Small intestine (tissue), 7 donors: Measurements from ENCODE around the gene WDR46. TPM values are rescaled to one million over a fixed set of nuclear protein-coding genes. Genes with fewer than 3 reads are reported as not detected.

Experiments
- DNase-seq, 2 donors: peaks; one replicate each; pipeline versions ENCODE4 v3.0.0 to v3.0.0-alpha.2; 2013
- FAIRE-seq: peaks from 2 replicates; lab custom pipeline; 2012; peaks lifted over from hg19 to GRCh38; lab: Jason Lieb, UNC
- H3K27ac ChIP-seq, 3 donors: one replicate each; pipeline ENCODE4 v1.5.1; 2013; ENCODE audit warnings: low read length in 2 of 3, mild to moderate bottlenecking in 2 of 3, control low read depth in 1 of 3, inconsistent platforms in 1 of 3, low read depth in 1 of 3, moderate library complexity in 1 of 3
- H3K27me3 ChIP-seq, 3 donors: one replicate each; pipeline ENCODE4 v1.6.1; 2013; ENCODE audit warnings: low read length in 3 of 3, inconsistent platforms in 1 of 3; ENCODE audit not compliant: control insufficient read depth in 3 of 3, insufficient read depth in 3 of 3
- H3K36me3 ChIP-seq, 3 donors: one replicate each; pipeline ENCODE4 v1.6.1; 2013; ENCODE audit warnings: low read length in 3 of 3, inconsistent platforms in 1 of 3, low read depth in 1 of 3, mild to moderate bottlenecking in 1 of 3, moderate library complexity in 1 of 3; ENCODE audit not compliant: control insufficient read depth in 3 of 3, insufficient read depth in 2 of 3
- H3K4me1 ChIP-seq, 3 donors: one replicate each; pipeline ENCODE4 v1.6.1; 2013; ENCODE audit warnings: low read length in 2 of 3, inconsistent platforms in 1 of 3, low read depth in 1 of 3, mild to moderate bottlenecking in 1 of 3, moderate library complexity in 1 of 3; ENCODE audit not compliant: control insufficient read depth in 3 of 3, insufficient read depth in 2 of 3
- H3K4me3 ChIP-seq, 3 donors: one replicate each; pipeline ENCODE4 v1.5.1; 2013; ENCODE audit warnings: low read length in 3 of 3, control low read depth in 1 of 3, inconsistent platforms in 1 of 3, low read depth in 1 of 3, mild to moderate bottlenecking in 1 of 3, moderate library complexity in 1 of 3
- H3K9me3 ChIP-seq, 2 donors: one replicate each; pipeline ENCODE4 v1.6.1; 2013; ENCODE audit warnings: low read depth in 1 of 2, low read length in 1 of 2; ENCODE audit not compliant: control insufficient read depth in 2 of 2, insufficient read depth in 1 of 2
- WGBS, 3 donors: extraction: QIAGEN DNeasy Blood & Tissue Kit; methylation state at CpG; one replicate each; pipeline ENCODE4 v1.1.7; 2013; 5-methylcytosine and 5-hydroxymethylcytosine counted together
- polyA plus RNA-seq, 4 donors: library from polyadenylated mRNA; stranded (reverse) in 3 of 4; unstranded in 1 of 4; fragments of 200-250 nt in 3 of 4; fragments of 120-200 nt in 1 of 4; gene quantifications; one replicate each; pipeline versions ENCODE4 v1.2.1 to v1.2.3, GENCODE V29; 2013
- donor health status: healthy with polysubstance abuse.
- donor health status: control.
- donor health status: control.
- donor health status: Bipolar disorder and iron deficiency.
- donor health status: healthy.

WDR46 gene
- polyA plus RNA-seq, 4 donors, result 39.4 to 60.5 (median 43.5) TPM

DNA sequence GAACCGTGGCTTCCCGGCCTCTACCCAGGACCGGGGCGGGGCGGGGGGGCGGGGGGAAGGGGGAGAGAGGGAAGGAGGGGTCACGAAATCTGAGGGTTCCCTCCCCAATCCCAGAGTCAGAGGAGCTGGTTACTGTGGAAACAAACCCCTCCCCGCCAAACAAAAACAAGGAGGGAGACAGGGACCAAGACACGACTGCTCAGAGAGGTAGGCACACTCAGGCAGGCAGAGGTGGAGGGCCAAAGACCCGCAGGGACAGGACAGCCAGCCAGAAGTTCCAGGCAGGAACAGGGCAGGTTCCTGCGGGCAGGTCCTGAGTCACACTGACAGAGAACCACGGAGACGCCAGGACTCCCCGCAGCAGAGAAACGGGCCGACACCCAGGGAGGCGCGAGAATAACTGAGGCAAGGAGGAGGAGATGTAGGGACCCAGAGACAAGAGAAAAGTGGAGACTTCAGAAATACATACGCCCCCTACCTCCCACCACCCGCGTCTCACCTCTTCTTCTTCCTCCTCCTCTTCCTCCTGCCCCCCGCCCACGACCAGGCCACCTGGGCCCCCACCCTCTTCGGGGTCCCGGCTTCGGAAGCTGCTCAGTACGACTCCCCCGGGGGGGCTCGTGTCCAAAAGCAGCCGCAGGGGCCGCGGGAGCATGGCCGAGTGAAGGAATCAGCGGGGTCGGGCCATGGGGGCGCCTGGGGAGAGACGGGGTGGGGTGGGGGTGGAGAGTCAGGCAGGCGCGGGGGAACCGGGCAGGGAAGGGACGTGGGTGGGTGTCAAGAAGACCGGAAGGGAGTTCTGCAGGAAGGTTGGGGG is 9.1 kb upstream of the WDR46 start:
- Histone ChIP-seq H3K27me3 (no peaks in the 10 kb centered on the region), H3K36me3 (peaks cover 0 to 54% (median 5%) of the 10 kb centered on the region in 3 donors), H3K27ac (peak overlapping the region; percentile 95 to 99 (median 98)), H3K4me3 (peak overlapping the region; percentile 72 to 92 (median 73)), H3K9me3 (no peaks in the 10 kb centered on the region), H3K4me1 (peaks cover 0 to 9% (median 0%) of the 10 kb centered on the region in 3 donors)
- WGBS, 3 donors, result 1 to 3% (median 1%) methylated on average over 29 to 42 of the region's 42 CpGs
- FAIRE-seq (no peak), DNase-seq (peak; percentile 48 to 79)

GRCh38 chr6:33297406-33297955 is 8.4 kb upstream of the WDR46 start:
- peaks cover 0 to 51% (median 5%) of the 10 kb centered on the region in 3 donors for H3K36me3 ChIP-seq
- H3K4me1 ChIP-seq, result peaks cover 0 to 9% (median 0%) of the 10 kb centered on the region in 3 donors
- peak; percentile 34 to 73 for DNase-seq

GRCh38 chr6:33296797-33297405 is 7.9 kb upstream of the WDR46 start:
- peaks cover 0 to 52% (median 5%) of the 10 kb centered on the region in 3 donors for H3K36me3 ChIP-seq
- H3K27me3 ChIP-seq, result no peaks in the 10 kb centered on the region
- FAIRE-seq (no peak), DNase-seq (peak in 1 of 2 donors; percentile 30)
- H3K4me3 ChIP-seq, result peak overlapping the region in 2 of 3 donors; percentile 73 to 92
- H3K9me3 ChIP-seq, result no peaks in the 10 kb centered on the region
- peaks cover 0 to 9% (median 0%) of the 10 kb centered on the region in 3 donors for H3K4me1 ChIP-seq
- WGBS, 3 donors, result 35 to 55% (median 53%) methylated on average over 10 to 12 of the region's 12 CpGs
- H3K27ac ChIP-seq, result peak overlapping the region in 1 of 3 donors; percentile 74

More at GRCh38 chr6:33297406-33297955, 8.4 kb upstream of the WDR46 start:
- H3K27ac ChIP-seq, result peak overlapping the region in 2 of 3 donors; percentile 40 to 74
- no peak for FAIRE-seq
- 5 to 12% (median 7%) methylated on average over 15 to 16 of the region's 16 CpGs for WGBS, 3 donors
- no peaks in the 10 kb centered on the region for H3K27me3 ChIP-seq
- H3K9me3 ChIP-seq, result no peaks in the 10 kb centered on the region
- peak overlapping the region; percentile 72 to 92 (median 73) for H3K4me3 ChIP-seq

DNA sequence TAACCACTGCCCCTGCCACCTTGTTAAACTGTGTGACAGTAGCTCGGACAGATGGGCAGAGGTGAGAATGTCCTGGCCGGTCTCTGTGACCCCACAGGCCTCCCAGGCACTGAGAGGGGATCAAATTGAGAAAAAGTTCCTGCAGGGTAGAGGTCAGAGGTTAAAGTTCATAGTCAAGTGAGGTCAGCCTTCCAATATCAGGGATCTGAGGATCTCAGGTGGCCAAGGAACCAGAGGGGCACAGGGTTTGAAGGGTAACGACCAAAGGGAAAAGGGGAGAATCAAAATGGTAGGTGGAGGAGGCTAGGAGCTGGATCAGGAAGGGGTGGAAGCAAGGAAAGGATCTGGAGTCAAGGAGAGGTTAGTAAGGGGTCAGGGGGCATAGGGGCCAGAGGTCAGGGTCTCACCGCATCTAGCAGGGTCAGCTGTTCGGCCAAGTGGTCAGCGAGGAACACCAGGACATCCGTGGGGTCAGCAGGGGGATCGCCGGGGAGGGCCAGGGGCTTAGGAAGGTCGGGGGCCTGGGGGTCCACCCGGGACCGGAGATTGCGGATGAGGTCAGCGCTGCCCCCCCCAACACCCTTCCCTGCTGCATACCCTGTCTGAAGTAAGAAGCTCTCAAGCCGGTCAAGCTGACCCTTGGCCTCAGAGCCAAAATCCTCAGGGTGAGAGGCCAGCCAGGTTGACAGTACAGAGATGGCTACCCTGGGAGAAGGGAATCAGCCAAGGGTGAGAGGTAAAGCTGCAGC is 6.8 kb upstream of the WDR46 start:
- FAIRE-seq (no peak), DNase-seq (no peak)
- peaks cover 0 to 52% (median 5%) of the 10 kb centered on the region in 3 donors for H3K36me3 ChIP-seq
- H3K27ac ChIP-seq, result no peak overlapping the region
- H3K27me3 ChIP-seq, result no peaks in the 10 kb centered on the region
- 85 to 90% (median 88%) methylated on average over 12 to 15 of the region's 15 CpGs for WGBS, 3 donors
- H3K4me3 ChIP-seq, result no peak overlapping the region
- no peaks in the 10 kb centered on the region for H3K9me3 ChIP-seq
- H3K4me1 ChIP-seq, result peaks cover 0 to 9% (median 0%) of the 10 kb centered on the region in 3 donors

- Histone ChIP-seq H3K27ac (no peak overlapping the region), H3K4me1 (peaks cover 3 to 14% (median 7%) of the 10 kb centered on the region in 3 donors), H3K27me3 (no peaks in the 10 kb centered on the region), H3K4me3 (no peak overlapping the region), H3K36me3 (peaks cover 0 to 52% (median 5%) of the 10 kb centered on the region in 3 donors), H3K9me3 (no peaks in the 10 kb centered on the region)
- DNase-seq, result no peak
- WGBS, 3 donors, result 61 to 68% (median 62%) methylated on average over 10 of the region's 10 CpGs
- no peak for FAIRE-seq
These were observed 5.2 kb upstream of the WDR46 start for GRCh38 chr6:33294086-33294823.

DNA sequence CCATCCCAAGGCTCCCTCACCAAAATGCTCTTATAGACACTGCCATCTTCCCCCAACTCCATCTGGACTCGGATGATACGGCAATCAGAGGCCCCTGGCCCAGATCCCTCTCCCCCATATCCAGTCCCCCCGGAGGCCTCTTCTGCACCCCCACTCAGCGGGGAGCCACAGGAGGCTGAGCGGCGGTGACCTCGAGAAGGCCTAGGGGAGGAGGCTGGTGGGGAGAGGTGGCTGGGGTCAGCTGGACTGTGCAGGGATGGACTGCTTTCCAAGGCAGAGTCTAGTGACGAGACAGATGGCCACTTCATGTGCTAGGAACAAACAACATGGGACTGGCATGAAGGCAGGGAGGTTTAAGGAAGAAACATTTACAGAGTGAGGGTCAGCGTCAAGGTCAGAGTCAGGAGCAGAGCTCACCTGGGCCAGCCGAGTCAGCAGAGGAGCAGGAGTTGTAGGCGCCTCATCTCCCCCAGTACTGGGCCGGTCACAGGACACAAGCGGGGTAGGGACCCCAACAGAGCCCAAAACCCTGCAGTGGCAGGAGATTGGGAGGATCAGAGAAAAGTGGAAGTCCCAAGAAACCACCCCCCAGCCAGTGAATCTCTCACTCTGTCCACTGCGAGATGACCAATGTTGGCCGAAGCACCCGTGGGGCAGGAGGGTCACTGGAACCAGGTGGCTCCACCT is 4.1 kb upstream of the WDR46 start:
- WGBS, 3 donors, result 88 to 93% (median 88%) methylated on average over 16 of the region's 16 CpGs
- no peaks in the 10 kb centered on the region for H3K27me3 ChIP-seq
- H3K4me3 ChIP-seq, result no peak overlapping the region
- FAIRE-seq (no peak), DNase-seq (no peak)
- H3K36me3 ChIP-seq, result peaks cover 0 to 52% (median 5%) of the 10 kb centered on the region in 3 donors
- no peak overlapping the region for H3K27ac ChIP-seq
- no peaks in the 10 kb centered on the region for H3K9me3 ChIP-seq
- peaks cover 3 to 18% (median 10%) of the 10 kb centered on the region in 3 donors for H3K4me1 ChIP-seq

GRCh38 chr6:33290459-33290858 is 1.4 kb upstream of the WDR46 start:
- DNase-seq, result no peak
- no peak for FAIRE-seq
- no peaks in the 10 kb centered on the region for H3K27me3 ChIP-seq
- H3K27ac ChIP-seq, result no peak overlapping the region
- WGBS, 3 donors, result 73 to 78% (median 74%) methylated on average over 7 of the region's 7 CpGs
- H3K4me1 ChIP-seq, result peaks cover 3 to 17% (median 11%) of the 10 kb centered on the region in 3 donors
- H3K36me3 ChIP-seq, result peaks cover 0 to 55% (median 5%) of the 10 kb centered on the region in 3 donors
- H3K9me3 ChIP-seq, result no peaks in the 10 kb centered on the region
- peak overlapping the region in 2 of 3 donors; percentile 61 to 68 for H3K4me3 ChIP-seq
